ENCODE measurements around the gene TMC2.

The TMC2 gene

GRCh38 chr20:2618815-2619214 lies 82.4 kb downstream of the TMC2 start:
- no peak for DNase-seq (ENCODE audit: low read depth)
- H3K4me3 ChIP-seq (ENCODE audit: low read depth, low read length), result no peak overlapping the region
- no peak for TF ChIP-seq CTCF (conservative IDR thresholded peaks at IDR 0.05; ENCODE audit: low read depth, low read length)

GRCh38 chr20:2619337-2619736 lies 83.0 kb downstream of the TMC2 start:
- no peak for DNase-seq (ENCODE audit: low read depth)
- H3K4me3 ChIP-seq (ENCODE audit: low read depth, low read length), result no peak overlapping the region
- no peak for TF ChIP-seq CTCF (conservative IDR thresholded peaks at IDR 0.05; ENCODE audit: low read depth, low read length)

- no peak overlapping the region for H3K4me3 ChIP-seq (ENCODE audit: low read depth, low read length)
- peak; percentile 30 for DNase-seq (ENCODE audit: low read depth)
- no peak for TF ChIP-seq CTCF (conservative IDR thresholded peaks at IDR 0.05; ENCODE audit: low read depth, low read length)
Observed at GRCh38 chr20:2619961-2620595, 83.7 kb downstream of the TMC2 start.

- no peak for TF ChIP-seq CTCF (conservative IDR thresholded peaks at IDR 0.05; ENCODE audit: low read depth, low read length)
- no peak for DNase-seq (ENCODE audit: low read depth)
- H3K4me3 ChIP-seq (ENCODE audit: low read depth, low read length), result no peak overlapping the region
Observed at GRCh38 chr20:2624190-2624589, 87.8 kb downstream of the TMC2 start.

- no peak for DNase-seq (ENCODE audit: low read depth)
- no peak overlapping the region for H3K4me3 ChIP-seq (ENCODE audit: low read depth, low read length)
- no peak for TF ChIP-seq CTCF (conservative IDR thresholded peaks at IDR 0.05; ENCODE audit: low read depth, low read length)
Observed at GRCh38 chr20:2625062-2625461, 88.7 kb downstream of the TMC2 start.

- DNase-seq (ENCODE audit: low read depth), result peak; percentile 97
- no peak for TF ChIP-seq CTCF (conservative IDR thresholded peaks at IDR 0.05; ENCODE audit: low read depth, low read length)
Observed at GRCh38 chr20:2626853-2627541, 90.6 kb downstream of the TMC2 start.

GRCh38 chr20:2631228-2631627 lies 94.9 kb downstream of the TMC2 start:
- no peak overlapping the region for H3K4me3 ChIP-seq (ENCODE audit: low read depth, low read length)
- TF ChIP-seq CTCF (conservative IDR thresholded peaks at IDR 0.05; ENCODE audit: low read depth, low read length), result peak; percentile 43
- peak; percentile 61 for DNase-seq (ENCODE audit: low read depth)

More at GRCh38 chr20:2626853-2627541, 90.6 kb downstream of the TMC2 start:
- no peak overlapping the region for H3K4me3 ChIP-seq (ENCODE audit: low read depth, low read length)

All from choroid plexus epithelial cell (primary cell).